HEK293 (cell line): ENCODE data around the gene NUFIP2.

Experiments
- CTCF ChIA-PET: fragments of 350-600 bp; formaldehyde crosslinking; extraction: SDS; loops from one replicate; lab custom pipeline; 2021; ENCODE audit warnings: antibody characterized with exemption; lab: Yijun Ruan, JAX
- POLR2A ChIA-PET: fragments of 300-600 bp; formaldehyde crosslinking; extraction: SDS; loops from one replicate; lab custom pipeline; 2020; ENCODE audit warnings: antibody characterized with exemption, inconsistent platforms; lab: Yijun Ruan, JAX
- H3K27ac ChIP-seq: fragments of 200-500 bp; sonication (Bioruptor generic); 2 replicates; pipeline ENCODE4 v1.5.1; 2014; ENCODE audit warnings: low read depth, low read length, control low read depth, inconsistent platforms; ENCODE audit errors: extremely low read depth
- H3K36me3 ChIP-seq, 2 experiments: fragments of 200-500 bp in 1 of 2; sonication (Bioruptor generic) in 1 of 2; 1 replicate in 1 of 2; 2 replicates in 1 of 2; pipeline ENCODE4 v1.5.1; 2014 to 2017; ENCODE audit warnings: inconsistent platforms in 2 of 2, low read length in 2 of 2; ENCODE audit not compliant: control insufficient read depth in 2 of 2, insufficient read depth in 1 of 2
- H3K4me1 ChIP-seq: fragments of 200-500 bp; sonication (Bioruptor generic); 2 replicates; pipeline ENCODE4 v1.5.1; 2014; ENCODE audit warnings: mild to moderate bottlenecking, low read length, inconsistent platforms; ENCODE audit not compliant: control insufficient read depth, insufficient read depth
- H3K4me3 ChIP-seq: 2 replicates; pipeline ENCODE4 v1.5.1; 2011; ENCODE audit warnings: low read depth, mild to moderate bottlenecking, control low read depth, low read length, moderate library complexity
- H3K9me3 ChIP-seq: fragments of 200-500 bp; sonication (Bioruptor generic); 2 replicates; pipeline ENCODE4 v1.5.1; 2014; ENCODE audit warnings: low read depth, low read length, inconsistent platforms; ENCODE audit not compliant: control insufficient read depth, insufficient read depth
- KLF10 ChIP-seq: fragments of 450-650 bp; IDR thresholded peaks from 2 replicates; pipeline ENCODE4 v1.5.1; 2018; ENCODE audit warnings: missing biosample characterization, mild to moderate bottlenecking, missing genetic modification characterization
- KLF9 ChIP-seq: fragments of 450-650 bp; formaldehyde crosslinking; IDR thresholded peaks from 2 replicates; pipeline ENCODE4 v1.5.1; 2016; ENCODE audit warnings: missing biosample characterization, missing genetic modification characterization, low read depth
- SETDB1 ChIP-seq: IDR thresholded peaks from one replicate; pipeline ENCODE4 v1.6.1; 2017; ENCODE audit warnings: mild to moderate bottlenecking, low read length, moderate library complexity, mixed read lengths; ENCODE audit not compliant: insufficient read length
- SP3 ChIP-seq: fragments of 450-650 bp; formaldehyde crosslinking; IDR thresholded peaks from 2 replicates; pipeline ENCODE4 v1.5.1; 2016; ENCODE audit warnings: missing biosample characterization, missing genetic modification characterization
- YY2 ChIP-seq: fragments of 450-650 bp; formaldehyde crosslinking; IDR thresholded peaks from 2 replicates; pipeline ENCODE4 v1.5.1; 2016; ENCODE audit warnings: missing biosample characterization, missing genetic modification characterization
- ZNF133 ChIP-seq: fragments of 450-650 bp; formaldehyde crosslinking; IDR thresholded peaks from 2 replicates; pipeline ENCODE4 v1.5.1; 2016; ENCODE audit warnings: missing biosample characterization, missing genetic modification characterization
- ZNF175 ChIP-seq: fragments of 450-650 bp; formaldehyde crosslinking; IDR thresholded peaks from 2 replicates; pipeline ENCODE4 v1.5.1; 2016; ENCODE audit warnings: missing biosample characterization, missing genetic modification characterization
- ZNF19 ChIP-seq: fragments of 450-650 bp; formaldehyde crosslinking; IDR thresholded peaks from 2 replicates; pipeline ENCODE4; 2016; ENCODE audit warnings: missing biosample characterization, missing genetic modification characterization, low read depth
- ZNF248 ChIP-seq: fragments of 450-650 bp; formaldehyde crosslinking; IDR thresholded peaks from 2 replicates; pipeline ENCODE4 v1.5.1; 2017; ENCODE audit warnings: missing biosample characterization, missing genetic modification characterization
- ZNF324 ChIP-seq: fragments of 450-650 bp; formaldehyde crosslinking; IDR thresholded peaks from 2 replicates; pipeline ENCODE4 v1.5.1; 2016; ENCODE audit warnings: missing biosample characterization, missing genetic modification characterization
- ZNF341 ChIP-seq: fragments of 450-650 bp; formaldehyde crosslinking; IDR thresholded peaks from 2 replicates; pipeline ENCODE4; 2016; ENCODE audit warnings: low read depth, missing biosample characterization, missing genetic modification characterization
- ZNF366 ChIP-seq: fragments of 450-650 bp; formaldehyde crosslinking; conservative IDR thresholded peaks from 2 replicates; pipeline ENCODE4 v1.5.1; 2016; ENCODE audit warnings: missing biosample characterization, missing genetic modification characterization
- ZNF530 ChIP-seq: fragments of 450-650 bp; formaldehyde crosslinking; IDR thresholded peaks from 2 replicates; pipeline ENCODE4 v1.5.1; 2016; ENCODE audit warnings: low read depth, missing biosample characterization, missing genetic modification characterization
- ZNF621 ChIP-seq: fragments of 450-650 bp; formaldehyde crosslinking; IDR thresholded peaks from 2 replicates; pipeline ENCODE4 v1.5.1; 2017; ENCODE audit warnings: missing biosample characterization, missing genetic modification characterization
- ZNF768 ChIP-seq: fragments of 450-650 bp; formaldehyde crosslinking; IDR thresholded peaks from 2 replicates; pipeline ENCODE4 v1.5.1; 2018; ENCODE audit warnings: missing biosample characterization, mild to moderate bottlenecking, missing genetic modification characterization
- TF ChIP-seq, protein P1 (sequence below): fragments of 450-650 bp; formaldehyde crosslinking; IDR thresholded peaks from 2 replicates; pipeline ENCODE4 v1.5.1; 2016; ENCODE audit warnings: missing biosample characterization, missing genetic modification characterization, borderline replicate concordance
- TF ChIP-seq, protein P2 (sequence below): fragments of 450-650 bp; formaldehyde crosslinking; IDR thresholded peaks from 2 replicates; pipeline ENCODE4 v1.5.1; 2017; ENCODE audit warnings: missing biosample characterization, missing genetic modification characterization
- TF ChIP-seq, protein P3 (sequence below): fragments of 450-650 bp; formaldehyde crosslinking; IDR thresholded peaks from 2 replicates; pipeline ENCODE4 v1.5.1; 2016; ENCODE audit warnings: missing biosample characterization, missing genetic modification characterization
- TF ChIP-seq, protein P4 (sequence below): fragments of 450-650 bp; formaldehyde crosslinking; IDR thresholded peaks from 2 replicates; pipeline ENCODE4 v1.5.1; 2017; ENCODE audit warnings: missing biosample characterization, mild to moderate bottlenecking, missing genetic modification characterization, moderate library complexity
- TF ChIP-seq, protein P5 (sequence below): fragments of 450-650 bp; formaldehyde crosslinking; IDR thresholded peaks from 2 replicates; pipeline ENCODE4; 2016; ENCODE audit warnings: missing biosample characterization, missing genetic modification characterization
- TF ChIP-seq, protein P6 (sequence below): fragments of 450-650 bp; formaldehyde crosslinking; IDR thresholded peaks from 2 replicates; pipeline ENCODE4 v1.5.1; 2016; ENCODE audit warnings: missing biosample characterization, missing genetic modification characterization

The NUFIP2 gene

DNA sequence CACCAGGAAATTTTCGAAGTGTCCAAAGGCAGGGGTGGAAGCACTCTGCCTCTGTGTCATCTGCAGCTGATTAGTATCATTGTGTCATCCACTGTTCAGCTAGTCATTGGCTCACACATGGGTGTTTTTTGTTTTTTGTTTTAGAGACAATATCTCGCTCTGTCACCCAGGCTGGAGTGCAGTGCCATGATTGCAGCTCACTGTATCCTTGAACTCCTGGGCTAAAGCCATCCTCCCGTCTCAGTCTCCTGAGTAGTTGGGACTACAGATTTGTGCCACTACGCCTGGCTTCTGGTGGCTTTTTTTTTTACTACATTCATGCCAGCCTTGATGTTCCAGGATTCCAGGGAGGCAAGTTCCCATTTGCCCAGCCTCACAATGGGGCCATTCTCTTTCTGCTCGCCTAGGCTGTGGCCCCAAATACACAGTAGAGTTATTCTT is 81.2 kb downstream of the NUFIP2 start (continued):
- TF ChIP-seq, protein P1, sequence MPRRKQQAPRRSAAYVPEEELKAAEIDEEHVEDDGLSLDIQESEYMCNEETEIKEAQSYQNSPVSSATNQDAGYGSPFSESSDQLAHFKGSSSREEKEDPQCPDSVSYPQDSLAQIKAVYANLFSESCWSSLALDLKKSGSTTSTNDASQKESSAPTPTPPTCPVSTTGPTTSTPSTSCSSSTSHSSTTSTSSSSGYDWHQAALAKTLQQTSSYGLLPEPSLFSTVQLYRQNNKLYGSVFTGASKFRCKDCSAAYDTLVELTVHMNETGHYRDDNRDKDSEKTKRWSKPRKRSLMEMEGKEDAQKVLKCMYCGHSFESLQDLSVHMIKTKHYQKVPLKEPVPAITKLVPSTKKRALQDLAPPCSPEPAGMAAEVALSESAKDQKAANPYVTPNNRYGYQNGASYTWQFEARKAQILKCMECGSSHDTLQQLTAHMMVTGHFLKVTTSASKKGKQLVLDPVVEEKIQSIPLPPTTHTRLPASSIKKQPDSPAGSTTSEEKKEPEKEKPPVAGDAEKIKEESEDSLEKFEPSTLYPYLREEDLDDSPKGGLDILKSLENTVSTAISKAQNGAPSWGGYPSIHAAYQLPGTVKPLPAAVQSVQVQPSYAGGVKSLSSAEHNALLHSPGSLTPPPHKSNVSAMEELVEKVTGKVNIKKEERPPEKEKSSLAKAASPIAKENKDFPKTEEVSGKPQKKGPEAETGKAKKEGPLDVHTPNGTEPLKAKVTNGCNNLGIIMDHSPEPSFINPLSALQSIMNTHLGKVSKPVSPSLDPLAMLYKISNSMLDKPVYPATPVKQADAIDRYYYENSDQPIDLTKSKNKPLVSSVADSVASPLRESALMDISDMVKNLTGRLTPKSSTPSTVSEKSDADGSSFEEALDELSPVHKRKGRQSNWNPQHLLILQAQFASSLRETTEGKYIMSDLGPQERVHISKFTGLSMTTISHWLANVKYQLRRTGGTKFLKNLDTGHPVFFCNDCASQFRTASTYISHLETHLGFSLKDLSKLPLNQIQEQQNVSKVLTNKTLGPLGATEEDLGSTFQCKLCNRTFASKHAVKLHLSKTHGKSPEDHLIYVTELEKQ, result no peak
- TF ChIP-seq, protein P2, sequence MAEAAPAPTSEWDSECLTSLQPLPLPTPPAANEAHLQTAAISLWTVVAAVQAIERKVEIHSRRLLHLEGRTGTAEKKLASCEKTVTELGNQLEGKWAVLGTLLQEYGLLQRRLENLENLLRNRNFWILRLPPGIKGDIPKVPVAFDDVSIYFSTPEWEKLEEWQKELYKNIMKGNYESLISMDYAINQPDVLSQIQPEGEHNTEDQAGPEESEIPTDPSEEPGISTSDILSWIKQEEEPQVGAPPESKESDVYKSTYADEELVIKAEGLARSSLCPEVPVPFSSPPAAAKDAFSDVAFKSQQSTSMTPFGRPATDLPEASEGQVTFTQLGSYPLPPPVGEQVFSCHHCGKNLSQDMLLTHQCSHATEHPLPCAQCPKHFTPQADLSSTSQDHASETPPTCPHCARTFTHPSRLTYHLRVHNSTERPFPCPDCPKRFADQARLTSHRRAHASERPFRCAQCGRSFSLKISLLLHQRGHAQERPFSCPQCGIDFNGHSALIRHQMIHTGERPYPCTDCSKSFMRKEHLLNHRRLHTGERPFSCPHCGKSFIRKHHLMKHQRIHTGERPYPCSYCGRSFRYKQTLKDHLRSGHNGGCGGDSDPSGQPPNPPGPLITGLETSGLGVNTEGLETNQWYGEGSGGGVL, result no peak
- no peak for TF ChIP-seq ZNF366
- no peak for TF ChIP-seq KLF10 (tag by site-specific recombination)

DNA sequence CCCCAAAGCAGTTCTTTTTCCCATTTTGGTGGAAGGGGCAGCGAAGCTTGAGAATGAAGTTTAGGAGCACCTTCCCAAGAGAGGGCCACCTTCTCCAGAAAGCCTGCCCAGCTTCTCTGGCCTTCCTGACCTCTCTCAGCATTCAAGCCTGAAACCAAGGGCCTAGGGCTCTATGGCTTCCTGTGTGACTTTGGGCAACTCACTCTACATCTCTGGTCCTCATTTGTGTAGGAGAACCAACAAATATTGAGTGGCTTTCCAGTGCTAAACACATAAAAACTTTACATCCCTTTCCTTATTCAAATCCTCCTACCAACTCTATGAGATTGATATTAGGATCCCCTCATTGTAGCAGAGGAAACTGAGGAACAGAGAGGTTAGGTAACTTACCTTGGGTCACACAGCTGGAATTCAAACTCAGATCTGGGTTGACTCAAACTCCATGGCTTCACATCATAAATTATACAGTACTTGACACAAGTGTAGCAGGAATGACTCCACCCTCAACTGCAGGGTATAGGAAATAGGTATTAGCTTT is 81.8 kb downstream of the NUFIP2 start:
- no peaks in the 10 kb centered on the region for H3K9me3 ChIP-seq
- H3K4me3 ChIP-seq, result no peak overlapping the region
- CTCF ChIA-PET, result interaction anchor here (0.7 to 12.0 kb wide), 12 partner anchors 7 to 95 kb away, joined by 3 to 235 read pairs (median 4); partner anchors contain the start of gene MYO18A
- H3K36me3 ChIP-seq, result no peaks in the 10 kb centered on the region
- no peak overlapping the region for H3K27ac ChIP-seq
- no peaks in the 10 kb centered on the region for H3K4me1 ChIP-seq
- TF ChIP-seq ZNF324 (tag by site-specific recombination) (no peak), SETDB1 (no peak), ZNF530 (tag by site-specific recombination) (no peak), ZNF621 (tag by site-specific recombination) (no peak), ZNF768 (tag by site-specific recombination) (peak; percentile 99), YY2 (tag by site-specific recombination) (no peak)
- POLR2A ChIA-PET, result no interaction called here

GRCh38 chr17:29210879-29211278 is 83.1 kb downstream of the NUFIP2 start:
- POLR2A ChIA-PET, result no interaction called here
- H3K36me3 ChIP-seq, result no peaks in the 10 kb centered on the region
- no peaks in the 10 kb centered on the region for H3K4me1 ChIP-seq
- H3K9me3 ChIP-seq, result no peaks in the 10 kb centered on the region
- H3K27ac ChIP-seq, result no peak overlapping the region
- CTCF ChIA-PET, result interaction anchor here (1.1 to 12.0 kb wide), 6 partner anchors 7 to 94 kb away, joined by 4 to 235 read pairs (median 10); partner anchors contain the start of gene MYO18A
- no peak overlapping the region for H3K4me3 ChIP-seq
- TF ChIP-seq SP3 (tag by site-specific recombination) (no peak), ZNF248 (tag by site-specific recombination) (no peak), ZNF341 (tag by site-specific recombination) (no peak), ZNF133 (tag by site-specific recombination) (no peak), ZNF19 (no peak), KLF9 (no peak), ZNF175 (no peak)
- TF ChIP-seq, protein P3, sequence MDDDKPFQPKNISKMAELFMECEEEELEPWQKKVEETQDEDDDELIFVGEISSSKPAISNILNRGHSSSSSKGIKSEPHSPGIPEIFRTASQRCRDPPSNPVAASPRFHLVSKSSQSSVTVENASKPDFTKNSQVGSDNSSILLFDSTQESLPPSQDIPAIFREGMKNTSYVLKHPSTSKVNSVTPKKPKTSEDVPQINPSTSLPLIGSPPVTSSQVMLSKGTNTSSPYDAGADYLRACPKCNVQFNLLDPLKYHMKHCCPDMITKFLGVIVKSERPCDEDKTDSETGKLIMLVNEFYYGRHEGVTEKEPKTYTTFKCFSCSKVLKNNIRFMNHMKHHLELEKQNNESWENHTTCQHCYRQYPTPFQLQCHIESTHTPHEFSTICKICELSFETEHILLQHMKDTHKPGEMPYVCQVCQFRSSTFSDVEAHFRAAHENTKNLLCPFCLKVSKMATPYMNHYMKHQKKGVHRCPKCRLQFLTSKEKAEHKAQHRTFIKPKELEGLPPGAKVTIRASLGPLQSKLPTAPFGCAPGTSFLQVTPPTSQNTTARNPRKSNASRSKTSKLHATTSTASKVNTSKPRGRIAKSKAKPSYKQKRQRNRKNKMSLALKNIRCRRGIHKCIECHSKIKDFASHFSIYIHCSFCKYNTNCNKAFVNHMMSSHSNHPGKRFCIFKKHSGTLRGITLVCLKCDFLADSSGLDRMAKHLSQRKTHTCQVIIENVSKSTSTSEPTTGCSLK (tag by site-specific recombination), result no peak
- TF ChIP-seq, protein P4, sequence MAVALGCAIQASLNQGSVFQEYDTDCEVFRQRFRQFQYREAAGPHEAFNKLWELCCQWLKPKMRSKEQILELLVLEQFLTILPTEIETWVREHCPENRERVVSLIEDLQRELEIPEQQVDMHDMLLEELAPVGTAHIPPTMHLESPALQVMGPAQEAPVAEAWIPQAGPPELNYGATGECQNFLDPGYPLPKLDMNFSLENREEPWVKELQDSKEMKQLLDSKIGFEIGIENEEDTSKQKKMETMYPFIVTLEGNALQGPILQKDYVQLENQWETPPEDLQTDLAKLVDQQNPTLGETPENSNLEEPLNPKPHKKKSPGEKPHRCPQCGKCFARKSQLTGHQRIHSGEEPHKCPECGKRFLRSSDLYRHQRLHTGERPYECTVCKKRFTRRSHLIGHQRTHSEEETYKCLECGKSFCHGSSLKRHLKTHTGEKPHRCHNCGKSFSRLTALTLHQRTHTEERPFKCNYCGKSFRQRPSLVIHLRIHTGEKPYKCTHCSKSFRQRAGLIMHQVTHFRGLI (tag by site-specific recombination), result no peak
- TF ChIP-seq, protein P5, sequence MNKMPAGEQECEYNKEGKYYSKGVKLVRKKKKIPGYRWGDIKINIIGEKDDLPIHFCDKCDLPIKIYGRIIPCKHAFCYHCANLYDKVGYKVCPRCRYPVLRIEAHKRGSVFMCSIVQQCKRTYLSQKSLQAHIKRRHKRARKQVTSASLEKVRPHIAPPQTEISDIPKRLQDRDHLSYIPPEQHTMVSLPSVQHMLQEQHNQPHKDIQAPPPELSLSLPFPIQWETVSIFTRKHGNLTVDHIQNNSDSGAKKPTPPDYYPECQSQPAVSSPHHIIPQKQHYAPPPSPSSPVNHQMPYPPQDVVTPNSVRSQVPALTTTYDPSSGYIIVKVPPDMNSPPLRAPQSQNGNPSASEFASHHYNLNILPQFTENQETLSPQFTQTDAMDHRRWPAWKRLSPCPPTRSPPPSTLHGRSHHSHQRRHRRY, result no peak
- TF ChIP-seq, protein P6, sequence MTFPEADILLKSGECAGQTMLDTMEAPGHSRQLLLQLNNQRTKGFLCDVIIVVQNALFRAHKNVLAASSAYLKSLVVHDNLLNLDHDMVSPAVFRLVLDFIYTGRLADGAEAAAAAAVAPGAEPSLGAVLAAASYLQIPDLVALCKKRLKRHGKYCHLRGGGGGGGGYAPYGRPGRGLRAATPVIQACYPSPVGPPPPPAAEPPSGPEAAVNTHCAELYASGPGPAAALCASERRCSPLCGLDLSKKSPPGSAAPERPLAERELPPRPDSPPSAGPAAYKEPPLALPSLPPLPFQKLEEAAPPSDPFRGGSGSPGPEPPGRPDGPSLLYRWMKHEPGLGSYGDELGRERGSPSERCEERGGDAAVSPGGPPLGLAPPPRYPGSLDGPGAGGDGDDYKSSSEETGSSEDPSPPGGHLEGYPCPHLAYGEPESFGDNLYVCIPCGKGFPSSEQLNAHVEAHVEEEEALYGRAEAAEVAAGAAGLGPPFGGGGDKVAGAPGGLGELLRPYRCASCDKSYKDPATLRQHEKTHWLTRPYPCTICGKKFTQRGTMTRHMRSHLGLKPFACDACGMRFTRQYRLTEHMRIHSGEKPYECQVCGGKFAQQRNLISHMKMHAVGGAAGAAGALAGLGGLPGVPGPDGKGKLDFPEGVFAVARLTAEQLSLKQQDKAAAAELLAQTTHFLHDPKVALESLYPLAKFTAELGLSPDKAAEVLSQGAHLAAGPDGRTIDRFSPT, result no peak
